Urinary bladder (tissue), 4 donors: ENCODE results near the gene CA12. TPM values are rescaled to one million over a fixed set of nuclear protein-coding genes. Genes with fewer than 3 reads are reported as not detected.
"Not testable (repeated sequence)": the region's sequence is repeated elsewhere in the genome, so short reads cannot be mapped to it uniquely, and the experiment has no call there.

Source experiments
- DNase-seq: peaks from one replicate; pipeline ENCODE4 v3.0.0-alpha.2; 2015; ENCODE audit errors: extremely low spot score
- H3K27ac ChIP-seq: one replicate; pipeline ENCODE4 v1.5.1; 2013; ENCODE audit warnings: low read depth, mild to moderate bottlenecking, moderate library complexity
- H3K36me3 ChIP-seq: one replicate; pipeline ENCODE4 v1.6.1; 2013; ENCODE audit warnings: mild to moderate bottlenecking, moderate library complexity; ENCODE audit not compliant: insufficient read depth
- H3K4me1 ChIP-seq: one replicate; pipeline ENCODE4 v1.6.1; 2013; ENCODE audit warnings: mild to moderate bottlenecking, moderate library complexity; ENCODE audit not compliant: insufficient read depth
- H3K4me3 ChIP-seq: one replicate; pipeline ENCODE4 v1.5.1; 2013; ENCODE audit warnings: low read depth, low read length
- WGBS: extraction: QIAGEN DNeasy Blood & Tissue Kit; methylation state at CpG from one replicate; pipeline ENCODE4 v1.1.7; 2013; 5-methylcytosine and 5-hydroxymethylcytosine counted together
- polyA plus RNA-seq: library from polyadenylated mRNA; stranded (reverse); fragments of 200-250 nt; gene quantifications from one replicate; pipeline ENCODE4 v1.2.3, GENCODE V29; 2013
- total RNA-seq: library from RNA; depleted of rRNA; stranded (reverse); fragments of >200 nt; gene quantifications from one replicate; pipeline ENCODE4 v1.2.3, GENCODE V29; 2014
- donor health status: healthy with polysubstance abuse.
- donor health status: healthy.

Gene CA12
- total and polyA plus RNA-seq, 2 donors, result 5.8 to 14.9 TPM

DNA sequence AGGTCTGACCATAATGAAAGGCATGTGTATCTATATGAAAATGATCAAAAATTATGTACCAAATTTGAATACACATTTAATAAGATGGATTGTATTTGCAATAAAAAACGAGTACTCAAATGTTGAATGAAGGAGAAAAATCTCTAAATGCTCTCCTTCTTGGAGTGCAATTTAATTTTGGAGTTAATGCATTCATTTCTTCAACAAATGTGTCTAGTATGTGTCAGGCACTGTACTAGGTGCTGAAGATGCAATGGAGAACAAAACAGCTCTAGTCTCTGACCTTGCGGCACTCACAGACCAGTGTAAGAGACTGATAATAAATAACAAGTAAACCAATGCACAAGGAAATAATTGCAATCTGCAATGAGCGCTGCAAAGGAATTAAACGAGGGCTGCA is 28.8 kb downstream of the CA12 start:
- 91% methylated on average over 4 of the region's 4 CpGs for WGBS
- H3K4me3 ChIP-seq, result no peak overlapping the region
- DNase-seq, result no peak

DNA sequence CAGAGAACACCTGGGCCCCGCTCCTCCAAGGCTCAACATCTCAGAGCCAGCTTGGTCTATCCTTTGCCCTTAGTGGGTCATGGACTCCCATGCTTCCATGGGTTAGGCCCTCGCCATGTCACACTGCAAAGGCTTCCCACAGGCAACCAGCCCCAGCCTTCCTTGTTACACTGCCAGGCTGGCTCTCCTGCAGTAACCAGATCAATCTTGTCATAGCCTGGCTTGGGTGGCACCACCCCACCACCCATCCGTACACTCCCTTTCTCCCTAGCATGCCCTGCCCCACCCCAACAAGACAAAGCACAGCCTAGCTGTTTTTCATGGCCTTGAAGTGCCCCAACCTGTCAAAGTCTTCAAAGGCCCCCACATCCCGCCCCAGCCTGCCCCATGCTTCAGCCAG is 30.5 kb downstream of the CA12 start:
- WGBS, result 83% methylated on average over 4 of the region's 4 CpGs
- Histone ChIP-seq H3K27ac (no peak overlapping the region), H3K36me3 (no peaks in the 10 kb centered on the region), H3K4me1 (no peaks in the 10 kb centered on the region), H3K4me3 (no peak overlapping the region)
- no peak for DNase-seq

More for the DNA sequence above, 28.8 kb downstream of the CA12 start:
- no peaks in the 10 kb centered on the region for H3K4me1 ChIP-seq
- H3K27ac ChIP-seq, result no peak overlapping the region
- no peaks in the 10 kb centered on the region for H3K36me3 ChIP-seq

DNA sequence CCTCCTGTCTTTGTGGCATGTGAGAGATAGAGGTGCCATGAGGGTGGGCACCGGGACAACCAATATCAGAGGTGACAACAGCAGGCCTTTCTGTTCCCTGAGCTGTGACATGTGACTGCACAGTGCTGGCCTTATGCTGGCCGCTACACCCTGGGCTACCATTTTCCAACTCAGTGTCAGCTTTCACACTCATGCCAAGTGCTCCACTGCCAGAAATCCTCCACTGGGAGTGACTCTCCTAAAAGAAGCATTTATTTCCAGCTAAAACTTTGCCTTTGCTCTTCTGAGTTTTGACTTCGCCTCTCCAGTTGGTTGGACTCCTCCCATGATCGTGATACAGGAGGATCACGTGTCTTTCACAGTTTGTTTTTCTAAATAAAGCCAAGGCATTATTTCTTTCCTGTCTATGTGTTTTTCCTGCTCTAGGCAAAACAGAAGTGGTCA is 31.4 kb downstream of the CA12 start:
- no peaks in the 10 kb centered on the region for H3K36me3 ChIP-seq
- no peaks in the 10 kb centered on the region for H3K4me1 ChIP-seq
- no peak overlapping the region for H3K4me3 ChIP-seq
- WGBS, result 58% methylated on average over 5 of the region's 5 CpGs
- H3K27ac ChIP-seq, result peak overlapping the region; percentile 46
- no peak for DNase-seq

DNA sequence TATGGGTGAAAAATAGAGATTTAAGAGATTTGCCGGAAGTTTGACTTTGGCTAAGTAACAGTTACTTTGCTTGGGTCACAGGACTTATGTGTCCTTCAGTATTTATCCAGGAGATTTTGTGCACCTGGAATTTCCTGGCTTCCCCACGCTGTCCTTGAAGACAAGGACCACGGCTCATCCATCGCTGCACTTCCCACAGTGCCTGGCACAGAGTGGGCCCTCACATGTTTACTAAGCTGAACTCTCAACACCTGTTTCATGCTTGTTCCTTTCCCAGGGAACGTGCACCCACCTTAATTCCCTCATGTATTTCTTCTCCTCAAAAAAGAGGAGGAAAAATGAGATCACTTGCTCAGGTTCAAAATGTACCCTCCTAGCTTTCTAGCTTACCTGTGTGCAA is 32.0 kb downstream of the CA12 start:
- Histone ChIP-seq H3K27ac (no peak overlapping the region), H3K4me3 (no peak overlapping the region), H3K4me1 (no peaks in the 10 kb centered on the region), H3K36me3 (no peaks in the 10 kb centered on the region)
- WGBS, result 88% methylated on average over 5 of the region's 5 CpGs
- DNase-seq, result no peak

DNA sequence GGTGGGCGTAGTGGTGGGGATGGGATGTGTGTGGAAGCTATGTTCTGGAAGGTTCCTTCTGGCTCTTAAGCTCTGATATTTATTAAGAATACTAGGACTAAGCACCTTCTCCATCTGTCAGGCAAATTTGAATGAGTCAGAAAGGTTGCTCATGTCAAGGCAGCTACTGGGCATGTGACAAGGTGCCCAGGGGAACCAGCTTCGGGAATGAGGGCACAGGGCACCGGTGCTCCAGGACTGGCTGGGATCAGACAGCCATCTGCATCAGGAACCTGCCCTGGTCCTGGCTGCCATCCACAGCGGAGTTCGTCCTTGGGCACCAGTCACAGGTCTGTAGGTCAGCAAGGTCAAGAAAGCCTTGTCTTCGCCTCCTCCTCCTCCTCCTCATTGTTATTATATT is 32.5 kb downstream of the CA12 start:
- Histone ChIP-seq H3K36me3 (no peaks in the 10 kb centered on the region), H3K4me1 (no peaks in the 10 kb centered on the region), H3K27ac (no peak overlapping the region), H3K4me3 (no peak overlapping the region)
- no peak for DNase-seq
- 90% methylated on average over 6 of the region's 6 CpGs for WGBS

DNA sequence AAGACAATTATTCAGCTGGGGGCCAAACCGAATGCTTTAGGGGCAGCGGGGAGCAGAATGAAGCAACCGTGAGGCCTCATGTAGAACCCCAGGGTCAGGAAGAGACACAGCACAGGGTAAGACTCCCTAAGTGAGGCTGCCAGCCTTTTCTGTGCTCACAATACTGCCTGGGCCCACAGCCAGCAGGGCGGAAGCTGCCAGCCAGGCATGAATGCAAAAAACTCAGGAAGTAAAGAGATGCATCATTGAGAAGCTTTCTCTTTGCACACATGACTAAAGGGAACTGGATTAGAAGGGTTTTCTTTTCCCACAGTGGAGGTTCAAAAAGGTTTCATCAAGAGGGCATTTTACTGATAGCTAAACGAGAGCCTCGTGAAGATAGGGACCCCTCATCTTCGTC is 33.3 kb downstream of the CA12 start:
- WGBS, result 62% methylated on average over 7 of the region's 7 CpGs
- no peak overlapping the region for H3K27ac ChIP-seq
- H3K4me3 ChIP-seq, result no peak overlapping the region
- H3K4me1 ChIP-seq, result no peaks in the 10 kb centered on the region
- H3K36me3 ChIP-seq, result no peaks in the 10 kb centered on the region
- no peak for DNase-seq

DNA sequence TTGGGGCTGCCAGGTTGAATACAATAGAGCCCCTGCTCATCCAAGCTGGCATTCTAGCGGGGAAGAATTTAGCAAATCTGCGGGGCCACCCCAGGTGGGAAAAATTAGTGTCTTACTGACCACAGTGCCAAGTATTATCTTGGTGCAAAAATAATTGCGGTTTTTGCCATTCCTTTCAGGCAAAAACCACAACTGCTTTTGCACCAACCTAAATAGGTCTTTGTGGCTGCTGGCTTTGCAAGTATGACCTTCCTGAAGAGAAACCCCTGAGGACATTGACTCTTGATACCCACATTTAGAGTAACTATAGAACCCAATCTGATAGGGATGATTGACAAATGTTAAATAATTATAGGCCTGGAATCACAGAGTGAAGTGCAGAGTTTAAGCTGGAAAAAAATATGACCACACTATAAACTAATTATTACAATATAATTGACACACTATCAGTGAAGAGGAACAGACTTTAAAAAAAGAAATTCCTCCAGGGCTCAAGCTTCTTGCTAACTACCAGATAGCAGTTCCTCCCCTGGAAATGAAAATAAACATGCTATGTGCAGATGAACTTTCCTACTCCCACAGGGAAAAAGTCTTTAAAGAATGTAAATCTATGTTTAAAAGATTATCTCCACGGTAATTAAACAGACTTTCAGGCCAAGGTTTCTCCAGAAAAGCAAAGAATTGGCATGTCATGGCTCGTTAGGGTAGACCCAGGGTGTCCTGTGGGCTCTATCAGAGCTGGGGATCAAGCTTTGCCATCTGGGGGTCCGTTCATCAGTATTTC is 34.4 kb downstream of the CA12 start:
- Histone ChIP-seq H3K27ac (no peak overlapping the region), H3K4me1 (no peaks in the 10 kb centered on the region), H3K36me3 (no peaks in the 10 kb centered on the region), H3K4me3 (no peak overlapping the region)
- 70% methylated on average over 6 of the region's 6 CpGs for WGBS
- no peak for DNase-seq

DNA sequence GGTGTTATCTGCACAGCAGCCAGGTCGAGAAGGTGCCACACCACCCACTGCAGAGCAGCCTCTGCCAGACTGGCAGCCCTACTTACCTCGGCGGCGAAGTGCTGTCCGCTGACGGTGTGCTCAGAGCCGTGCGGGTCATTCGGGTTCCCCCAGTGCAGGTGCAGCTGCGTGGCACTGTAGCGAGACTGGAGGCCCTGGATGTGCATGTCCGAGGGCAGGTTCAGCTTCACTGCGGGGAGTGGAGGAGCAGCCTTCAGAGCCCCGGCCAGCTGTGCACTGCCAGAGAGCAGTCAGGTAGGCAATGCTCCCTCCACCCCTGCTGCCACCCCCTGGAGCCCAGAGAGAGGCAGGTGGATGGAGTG is 36.3 kb downstream of the CA12 start:
- no peak for DNase-seq
- H3K27ac ChIP-seq, result no peak overlapping the region
- H3K36me3 ChIP-seq, result no peaks in the 10 kb centered on the region
- H3K4me3 ChIP-seq, result no peak overlapping the region
- no peaks in the 10 kb centered on the region for H3K4me1 ChIP-seq
- WGBS, result 93% methylated on average over 14 of the region's 14 CpGs

DNA sequence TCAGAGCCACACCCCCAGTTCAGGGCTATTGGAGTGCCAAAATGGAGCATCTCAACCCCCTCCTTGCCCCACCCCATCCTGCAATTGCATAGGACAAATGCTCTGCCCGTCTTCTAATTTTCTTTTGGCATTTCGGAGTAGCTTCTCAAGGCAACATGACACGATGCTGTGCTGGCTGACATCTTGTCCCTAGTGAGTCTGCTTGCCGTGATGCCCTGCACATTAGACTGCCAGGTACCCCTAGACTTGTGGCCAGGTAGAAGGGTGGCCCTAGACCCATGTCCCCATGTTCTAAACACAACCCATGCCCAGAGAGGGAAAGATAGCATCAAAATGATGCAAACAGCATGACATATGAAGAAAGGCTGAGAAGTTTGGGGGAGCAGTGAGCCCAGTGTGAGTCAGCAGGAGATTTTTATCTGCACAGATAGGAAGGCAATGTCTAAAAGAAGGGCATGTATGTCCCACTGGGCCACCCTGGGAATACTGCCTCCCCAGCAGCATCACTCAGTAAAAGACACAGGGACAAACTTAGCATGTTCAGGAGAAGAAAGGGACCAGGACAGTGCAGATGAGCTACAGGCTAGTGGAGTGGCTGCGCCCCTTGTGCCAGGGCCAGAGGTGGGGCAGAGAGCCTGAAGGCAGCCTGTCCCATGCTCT is 36.8 kb downstream of the CA12 start:
- 94% methylated on average over 5 of the region's 5 CpGs for WGBS
- DNase-seq, result no peak

DNA sequence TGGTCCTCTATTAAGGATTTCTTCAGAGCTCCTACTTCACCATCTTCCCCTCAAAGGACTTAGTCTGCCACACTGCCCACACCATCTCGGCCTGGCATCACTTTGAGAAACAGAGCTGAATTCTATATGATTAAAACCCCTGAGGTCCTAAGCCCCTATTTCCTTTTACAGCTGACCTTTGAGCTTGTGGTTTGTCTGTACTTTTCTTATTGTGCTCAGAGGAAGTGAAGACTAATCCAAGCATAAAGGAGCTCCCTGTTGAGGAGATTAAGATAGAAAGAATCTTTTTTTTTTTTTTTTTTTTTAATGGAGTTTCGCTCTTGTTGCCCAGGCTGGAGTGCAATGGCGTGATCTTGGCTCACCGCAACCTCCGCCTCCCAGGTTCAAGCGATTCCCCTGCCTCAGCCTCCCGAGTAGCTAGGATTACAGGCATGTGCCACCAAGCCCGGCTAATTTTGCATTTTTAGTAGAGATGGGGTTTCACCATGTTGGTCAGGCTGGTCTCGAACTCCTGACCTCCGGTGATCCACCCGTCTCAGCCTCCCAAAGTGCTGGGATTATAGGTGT is 38.6 kb downstream of the CA12 start:
- not testable (repeated sequence) for H3K4me1 ChIP-seq, H3K4me3 ChIP-seq, DNase-seq, H3K36me3 ChIP-seq, H3K27ac ChIP-seq
- 92% methylated on average over 11 of the region's 11 CpGs for WGBS

More for the DNA sequence above, 36.8 kb downstream of the CA12 start:
- Histone ChIP-seq H3K27ac (no peak overlapping the region), H3K36me3 (no peaks in the 10 kb centered on the region), H3K4me3 (no peak overlapping the region), H3K4me1 (no peaks in the 10 kb centered on the region)

DNA sequence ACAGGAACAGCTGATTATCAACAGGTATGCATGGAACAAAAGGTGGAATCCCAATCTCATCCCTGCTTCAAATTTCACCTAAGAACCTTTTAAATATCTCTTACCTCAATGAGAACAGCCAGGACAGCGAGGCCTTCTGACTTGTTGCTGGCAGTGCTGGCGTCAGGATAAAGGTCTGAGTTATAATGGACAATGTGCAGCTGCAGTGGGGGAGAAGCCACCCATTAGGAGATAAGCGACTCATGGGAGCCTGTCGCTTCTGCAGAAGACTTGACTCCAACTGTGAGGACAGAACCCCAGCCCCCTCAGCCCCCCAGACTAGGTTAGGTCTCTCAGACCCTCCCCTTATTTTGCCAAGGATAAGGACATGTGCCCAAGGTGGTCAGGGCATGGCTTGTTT is 39.7 kb downstream of the CA12 start:
- Histone ChIP-seq H3K27ac (no peak overlapping the region), H3K36me3 (no peaks in the 10 kb centered on the region), H3K4me3 (no peak overlapping the region), H3K4me1 (no peaks in the 10 kb centered on the region)
- 94% methylated on average over 4 of the region's 4 CpGs for WGBS
- DNase-seq, result no peak

DNA sequence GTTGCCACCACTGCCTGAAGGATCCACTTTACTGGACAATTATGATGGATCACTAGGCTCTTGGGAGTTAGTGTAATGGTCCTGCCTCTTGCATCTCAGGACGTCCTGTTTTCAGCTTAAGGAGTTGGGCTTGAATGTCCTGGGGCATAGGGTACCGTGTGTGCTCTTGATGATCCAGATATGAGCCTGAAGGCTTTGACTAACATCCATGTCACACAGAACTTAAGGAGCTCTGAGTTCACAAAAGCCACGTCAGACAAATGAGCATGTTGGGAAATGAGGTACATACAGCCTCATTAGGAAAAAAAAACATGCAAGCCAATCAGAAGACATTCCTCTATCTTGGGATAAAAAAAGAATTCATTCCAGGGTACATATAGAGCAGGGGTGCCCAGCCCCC is 40.8 kb downstream of the CA12 start:
- 90% methylated on average over 3 of the region's 3 CpGs for WGBS
- H3K36me3 ChIP-seq, result no peaks in the 10 kb centered on the region
- H3K4me3 ChIP-seq, result no peak overlapping the region
- DNase-seq, result no peak
- no peak overlapping the region for H3K27ac ChIP-seq
- no peaks in the 10 kb centered on the region for H3K4me1 ChIP-seq

DNA sequence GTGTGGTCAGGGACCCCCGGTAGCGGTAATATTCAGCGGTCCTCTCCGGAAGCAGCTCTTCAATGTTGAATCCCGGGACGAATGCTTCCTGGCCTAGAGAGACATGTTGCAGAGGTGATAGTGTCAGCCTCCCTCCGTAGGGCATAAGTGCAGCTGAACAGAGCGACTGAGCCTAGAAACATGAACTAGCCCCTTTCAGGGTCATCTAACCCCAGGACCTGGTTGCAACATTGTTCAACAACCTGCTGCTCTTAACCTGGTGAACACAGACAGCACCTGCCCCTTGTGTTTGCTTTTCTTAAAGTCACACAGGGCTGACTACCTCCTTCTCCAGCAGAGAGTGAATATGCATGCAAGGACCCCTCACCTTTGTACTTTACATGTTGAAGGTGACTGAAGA is 41.3 kb downstream of the CA12 start:
- Histone ChIP-seq H3K4me1 (no peaks in the 10 kb centered on the region), H3K4me3 (no peak overlapping the region), H3K27ac (no peak overlapping the region), H3K36me3 (no peaks in the 10 kb centered on the region)
- WGBS, result 85% methylated on average over 8 of the region's 8 CpGs
- no peak for DNase-seq

DNA sequence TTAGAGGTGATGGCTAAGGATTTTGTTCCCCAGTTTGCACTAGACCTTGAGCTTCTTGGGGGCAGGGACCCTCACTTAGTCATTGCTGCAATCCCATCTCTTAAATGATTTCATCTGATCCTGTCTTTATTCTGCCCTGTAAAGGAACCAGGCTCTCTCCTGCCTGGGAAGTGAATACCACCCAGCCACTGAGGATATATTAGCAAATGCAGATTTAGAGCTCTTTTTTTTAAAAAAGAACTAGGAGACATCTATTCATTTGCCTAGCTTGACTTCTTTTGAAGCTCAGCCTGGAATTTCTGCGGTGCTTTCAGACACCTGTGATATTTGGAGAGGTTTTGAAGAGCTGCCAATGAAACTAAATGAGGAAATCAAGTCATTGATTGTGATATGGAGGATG is 41.8 kb downstream of the CA12 start:
- DNase-seq, result no peak
- no peaks in the 10 kb centered on the region for H3K36me3 ChIP-seq
- no peak overlapping the region for H3K4me3 ChIP-seq
- no peaks in the 10 kb centered on the region for H3K4me1 ChIP-seq
- 86% methylated on average over 1 of the region's 1 CpG for WGBS
- no peak overlapping the region for H3K27ac ChIP-seq
